ENCODE data around the gene UBE2E1.

The UBE2E1 gene

GRCh38 chr3:23920151-23920655 lies 114.4 kb downstream of the UBE2E1 start:
- DNase-seq = no peak

- no peak for DNase-seq
Observed at GRCh38 chr3:23921052-23921511, 115.3 kb downstream of the UBE2E1 start.

GRCh38 chr3:23923786-23924185 lies 118.0 kb downstream of the UBE2E1 start:
- no peak for DNase-seq

DNA sequence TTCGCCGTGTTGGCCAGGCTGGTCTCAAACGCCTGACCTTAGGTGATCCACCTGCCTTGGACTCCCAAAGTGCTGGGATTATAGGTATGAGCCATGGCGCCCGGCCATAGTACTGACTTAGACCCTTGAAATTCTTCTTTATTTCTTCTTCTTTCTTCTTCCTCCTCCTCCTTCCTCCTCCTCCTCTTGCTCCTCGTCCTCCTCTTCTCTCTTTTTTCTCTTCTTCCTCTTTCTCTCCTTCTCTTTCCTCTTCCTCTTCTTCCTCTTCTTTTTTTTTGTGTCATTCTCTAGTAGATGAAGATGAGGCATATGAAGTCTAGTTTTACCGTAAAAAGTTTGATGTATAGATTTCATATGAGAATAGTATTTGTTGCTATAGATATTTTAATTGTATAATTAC lies 120.5 kb downstream of the UBE2E1 start:
- DNase-seq = no peak

DNA sequence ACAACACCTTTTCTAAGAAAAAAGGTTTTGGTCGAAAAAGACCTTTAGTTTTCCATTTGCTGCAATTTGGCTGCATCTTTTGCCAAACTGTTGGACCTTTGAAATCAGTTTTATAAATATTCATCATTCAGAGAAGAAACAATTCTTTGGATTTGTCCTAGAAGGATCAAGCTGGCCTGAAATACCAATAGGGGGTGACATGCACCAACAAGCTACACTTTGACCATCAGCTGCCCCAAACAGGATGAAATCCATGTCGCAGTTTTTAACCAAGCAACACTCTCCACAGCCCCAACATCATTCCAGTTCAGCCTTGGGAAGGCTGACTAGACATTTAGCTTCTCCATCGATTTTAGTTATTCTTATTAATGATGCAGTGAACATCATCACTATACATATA lies 121.0 kb downstream of the UBE2E1 start:
- DNase-seq = no peak

DNA sequence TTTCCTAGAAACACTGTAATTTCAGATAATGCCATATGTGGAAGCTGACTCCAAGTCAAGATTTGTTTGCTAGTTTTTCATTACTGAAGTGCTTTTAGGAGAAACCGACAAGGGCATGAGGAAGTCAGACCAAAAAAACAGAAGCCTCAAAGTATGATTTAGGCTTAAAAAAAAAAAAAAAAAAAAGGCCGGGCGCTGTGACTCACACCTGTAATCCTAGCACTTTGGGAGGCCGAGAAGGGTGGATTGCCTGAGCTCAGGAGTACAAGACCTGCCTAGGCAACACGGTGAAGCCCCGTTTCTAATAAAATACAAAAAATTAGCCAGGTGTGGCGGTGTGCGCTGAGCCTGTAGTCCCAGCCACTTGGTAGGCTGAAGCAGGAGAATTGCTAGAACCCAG lies 122.8 kb downstream of the UBE2E1 start:
- no peak for DNase-seq

DNA sequence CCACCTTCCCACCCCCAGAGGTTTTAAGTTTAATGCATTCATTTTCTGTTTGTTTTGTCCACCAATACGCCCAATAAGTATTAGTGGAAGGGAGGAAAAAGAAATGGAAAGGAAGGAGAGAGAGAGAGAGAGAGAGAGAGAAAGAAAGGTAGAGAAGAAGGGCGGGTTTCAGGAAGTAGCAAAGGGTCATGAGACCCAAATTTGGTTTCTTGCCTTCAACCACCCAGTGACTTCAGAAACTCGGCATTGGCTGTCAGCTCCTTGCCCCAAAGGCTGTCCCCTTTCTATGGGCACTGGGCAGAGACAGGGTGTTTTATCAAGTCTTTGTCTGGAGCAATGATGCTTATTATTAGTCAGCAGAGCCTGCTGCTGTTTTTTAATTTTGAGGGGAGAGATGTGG lies 125.8 kb downstream of the UBE2E1 start:
- no peak for DNase-seq

DNA sequence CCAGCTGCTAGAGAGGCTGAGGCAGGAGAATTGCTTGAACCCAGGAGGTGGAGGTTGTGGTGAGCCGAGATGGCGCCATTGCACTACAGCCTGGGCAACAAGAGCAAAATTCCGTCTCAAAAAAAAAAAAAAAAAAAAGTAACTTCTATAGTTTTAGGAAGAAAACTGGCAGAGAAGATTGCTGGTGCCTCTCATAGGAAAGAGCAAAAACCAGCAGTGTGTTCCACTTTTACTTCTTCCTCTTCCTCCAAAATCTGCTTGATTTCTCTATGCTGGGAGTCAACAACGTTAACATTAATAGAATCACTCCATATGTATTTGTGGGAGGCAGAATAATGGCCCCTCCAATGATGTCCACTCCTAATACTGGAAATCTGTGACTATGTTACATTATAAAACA lies 126.8 kb downstream of the UBE2E1 start:
- no peak for DNase-seq

DNA sequence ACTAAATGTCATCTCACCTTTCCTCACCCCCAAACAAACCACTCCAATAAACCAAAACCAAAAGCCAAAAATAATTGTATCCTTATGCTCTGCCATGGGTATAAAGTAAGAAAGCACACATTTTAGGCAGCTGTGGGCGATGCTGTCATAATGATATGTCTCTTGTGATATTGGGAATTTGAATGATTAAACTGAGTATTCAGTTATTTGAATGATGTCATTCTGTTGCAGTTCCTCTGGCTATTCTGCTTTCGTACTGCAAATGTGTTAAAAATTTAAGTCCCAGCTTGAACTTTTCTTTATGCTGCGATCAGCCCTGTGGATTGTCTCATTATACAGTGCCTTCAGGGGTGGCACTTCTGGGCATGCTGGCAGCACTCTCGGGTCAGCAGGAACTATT lies 128.5 kb downstream of the UBE2E1 start:
- no peak for DNase-seq

GRCh38 chr3:23937296-23937695 lies 131.5 kb downstream of the UBE2E1 start:
- DNase-seq = no peak

GRCh38 chr3:23938688-23939087 lies 132.9 kb downstream of the UBE2E1 start:
- no peak for DNase-seq

DNA sequence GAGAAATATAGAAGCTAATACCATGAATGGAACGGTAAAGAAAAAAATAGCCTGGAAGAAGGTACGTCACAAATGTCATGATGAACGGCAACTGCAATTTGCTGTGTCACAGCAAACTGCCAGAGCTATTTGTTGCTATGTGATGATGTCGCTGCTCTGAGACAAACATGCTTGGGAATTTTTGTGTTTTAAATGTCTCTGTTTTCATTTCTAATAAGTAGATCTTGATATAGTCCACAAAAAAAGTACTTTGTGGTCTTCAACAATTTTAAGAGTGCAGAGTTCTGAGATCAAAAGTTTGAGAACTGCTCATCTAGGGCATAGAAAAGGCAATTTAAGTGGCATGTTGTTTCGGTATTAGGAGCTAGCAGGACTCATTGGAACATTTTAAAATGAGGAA lies 135.0 kb downstream of the UBE2E1 start:
- no peak for DNase-seq
